ENCODE data around the gene TRIM49D1.
"Not testable (repeated sequence)": the region's sequence is repeated elsewhere in the genome, so short reads cannot be mapped to it uniquely, and the experiment has no call there.

Gene TRIM49D1

GRCh38 chr11:89922195-89922660 lies at the start of gene TRIM49D1:
Gene TRIM49D1 (minus strand): TSS chr11:89922245. CDS start chr11:89917710, 4,535 bp downstream.
- DNase-seq: no peak

GRCh38 chr11:89965737-89966136 lies 43.7 kb upstream of the TRIM49D1 start, which contains the start of gene TRIM64:
Gene TRIM64 (plus strand): TSS chr11:89966037. CDS start chr11:89968504, 2,467 bp downstream.
- not testable (repeated sequence) for DNase-seq

GRCh38 chr11:89960833-89961232 lies 38.8 kb upstream of the TRIM49D1 start:
- DNase-seq: not testable (repeated sequence)

DNA sequence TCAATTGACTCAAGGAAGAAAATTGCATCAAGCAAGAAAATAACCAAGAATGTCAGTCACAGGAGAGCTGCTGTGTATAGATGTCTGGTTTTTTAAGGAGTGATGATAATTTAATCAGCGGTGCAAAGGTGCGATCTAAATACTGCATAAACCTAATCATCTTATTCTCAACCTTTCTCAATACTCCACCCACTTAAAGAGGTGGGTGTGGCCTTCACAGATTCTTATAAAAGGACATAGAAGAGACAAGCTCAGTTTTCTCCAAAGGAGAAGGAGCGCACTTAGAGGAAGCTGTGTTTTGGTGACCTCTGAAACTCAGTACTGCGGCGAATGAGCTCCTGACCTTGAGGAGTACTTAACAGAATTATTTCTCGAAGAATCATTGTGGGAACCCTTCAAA lies 1.7 kb upstream of the TRIM49D1 start, which contains the start of gene TRIM49D2:
Gene TRIM49D2, plus strand, starts transcription at position 301 of the 400 bp plus-strand sequence. CDS start 2,698 bp downstream, outside the sequence.
- DNase-seq: not testable (repeated sequence)

DNA sequence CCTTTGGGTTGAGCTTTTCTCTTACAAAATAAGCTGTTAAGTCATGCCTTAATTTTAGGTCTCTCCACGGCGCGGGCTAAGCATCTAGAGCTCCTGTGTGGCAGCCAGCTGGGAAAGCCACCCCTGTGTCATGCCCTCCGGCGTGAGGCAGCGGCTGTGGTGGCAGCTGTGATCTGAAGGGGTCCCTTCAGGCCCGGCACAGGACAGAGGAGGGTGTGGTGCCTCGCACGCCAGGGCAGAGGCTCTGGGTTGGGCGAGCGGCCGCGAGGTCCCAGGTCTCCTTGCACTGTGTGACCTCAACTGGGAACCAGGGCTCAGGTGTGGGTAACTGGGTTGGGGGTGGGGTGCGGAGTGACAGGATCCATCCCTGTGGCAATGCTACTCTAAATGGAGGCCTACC lies 21.2 kb downstream of the TRIM49D1 start:
- not testable (repeated sequence) for DNase-seq

DNA sequence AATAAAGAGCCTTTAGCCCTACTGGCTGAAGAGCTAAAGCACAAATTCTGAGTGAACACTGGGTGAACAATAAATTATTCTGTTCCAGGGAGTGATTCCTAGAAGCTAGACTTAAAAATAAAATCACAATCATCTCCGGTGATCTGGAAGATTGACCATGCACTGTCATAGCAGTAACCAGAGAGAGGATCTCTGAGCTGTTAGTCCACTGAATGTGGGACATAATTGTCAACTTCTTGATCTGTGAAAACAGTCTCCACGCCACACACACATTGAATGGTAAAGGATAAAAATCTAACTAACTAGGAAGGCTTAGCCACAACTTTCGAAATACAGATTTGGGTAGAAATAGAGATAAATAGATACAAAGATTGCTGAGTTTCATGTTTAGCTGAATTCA lies 28.8 kb downstream of the TRIM49D1 start:
- not testable (repeated sequence) for DNase-seq

DNA sequence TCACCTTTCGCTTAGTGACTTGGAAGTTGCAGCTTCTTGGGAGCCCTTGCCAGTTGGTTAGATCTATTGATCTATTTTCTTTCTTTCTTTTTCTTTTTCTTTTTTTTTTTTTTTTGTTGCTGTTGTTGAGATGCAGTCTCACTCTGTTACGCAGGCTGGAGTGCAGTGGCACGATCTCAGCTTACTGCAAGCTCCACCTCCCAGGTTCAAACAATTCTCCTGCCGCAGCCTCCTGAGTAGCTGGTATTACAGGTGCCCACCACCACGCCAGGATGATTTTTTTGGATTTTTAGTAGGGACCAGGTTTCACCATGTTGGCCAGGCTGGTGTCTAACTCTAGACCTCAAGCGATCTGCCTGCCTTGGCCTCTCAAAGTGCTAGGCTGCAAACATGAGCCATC lies 44.5 kb downstream of the TRIM49D1 start:
- DNase-seq: not testable (repeated sequence)

DNA sequence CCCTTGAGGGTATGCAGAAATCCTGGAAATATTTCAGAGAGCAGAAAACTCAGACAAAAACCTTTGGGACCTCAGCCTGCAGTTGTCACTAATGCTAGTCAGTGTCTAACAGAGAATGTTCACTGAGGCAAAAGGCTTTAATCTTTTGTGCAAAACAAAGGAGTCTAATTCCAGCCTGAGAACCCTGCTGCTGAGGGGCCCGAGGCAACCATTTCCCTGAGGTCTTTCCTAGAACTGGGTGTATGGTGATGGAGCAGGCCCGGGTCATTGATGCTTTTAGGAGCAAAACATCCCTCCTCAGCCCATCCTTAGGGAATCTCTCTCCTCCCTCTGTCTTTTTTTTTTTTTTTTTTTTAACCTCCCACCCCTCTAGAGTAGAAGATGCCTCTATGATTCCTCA lies 49.5 kb downstream of the TRIM49D1 start:
- DNase-seq: not testable (repeated sequence)

DNA sequence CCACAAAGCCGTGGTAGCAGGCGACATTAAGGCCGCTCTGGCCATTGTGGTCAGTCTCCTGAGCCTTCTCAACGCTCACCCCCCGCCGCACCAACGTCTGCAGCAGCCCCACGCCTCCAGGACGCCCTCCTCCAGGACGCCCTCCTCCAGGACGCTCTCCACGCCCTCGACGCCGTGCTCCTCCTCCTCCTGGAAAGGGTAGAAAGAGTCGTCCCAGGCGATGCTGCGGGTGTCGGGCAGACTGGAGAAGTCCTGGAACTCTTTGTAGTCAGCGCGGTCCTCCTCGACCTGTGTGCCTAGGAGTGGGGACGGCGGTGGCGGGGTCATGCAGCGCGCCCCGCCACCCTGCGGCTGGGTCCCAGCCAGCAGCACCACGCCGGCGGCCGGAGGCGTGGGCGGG lies 56.8 kb downstream of the TRIM49D1 start:
- not testable (repeated sequence) for DNase-seq

DNA sequence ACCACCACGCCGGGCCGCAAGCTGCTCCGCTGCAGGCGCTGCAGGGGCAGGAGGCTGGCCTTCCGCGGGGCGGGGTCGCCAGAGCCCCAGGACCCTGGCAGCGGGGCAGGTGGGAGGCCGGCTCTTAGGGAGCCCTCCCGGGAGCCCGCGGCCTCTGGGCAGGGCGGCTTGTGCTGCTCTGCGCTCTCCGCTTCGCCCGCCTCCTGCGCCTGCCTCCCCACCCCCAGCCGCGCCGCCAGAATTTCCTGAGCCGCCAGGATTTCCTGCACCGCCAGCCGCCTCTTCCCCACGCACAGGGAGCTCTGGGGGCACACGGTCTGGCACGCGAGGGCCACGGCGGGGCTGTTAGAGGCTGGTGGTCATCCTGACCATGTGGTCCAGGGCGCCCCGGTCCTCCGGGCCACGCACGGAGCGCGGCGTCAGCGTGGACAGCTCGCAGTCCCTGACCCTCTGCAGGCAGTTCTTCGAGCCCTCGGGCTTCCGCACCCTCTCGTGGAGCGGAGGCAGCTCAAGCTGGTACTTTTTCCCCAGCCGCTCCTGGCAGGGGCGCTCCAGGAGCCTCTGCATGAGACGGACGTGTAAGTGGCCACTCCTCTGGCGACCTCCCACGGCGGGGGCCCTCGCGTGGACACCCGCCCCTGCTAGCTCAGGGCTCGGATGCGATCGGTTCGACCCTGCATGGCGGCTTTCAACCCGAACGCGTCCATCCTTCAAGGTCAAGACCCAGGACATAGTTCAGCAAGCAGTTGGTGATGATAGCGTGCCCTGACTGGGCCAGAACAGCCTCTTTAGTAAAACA lies 57.9 kb downstream of the TRIM49D1 start:
- not testable (repeated sequence) for DNase-seq
